Nephron progenitor cell (in vitro differentiated cells): ENCODE results near the gene POLR2H.

Source experiments
- DNase-seq: peaks from one replicate; pipeline ENCODE4 v3.0.0; 2021
- H3K27ac Mint-ChIP-seq: 2 replicates; pipeline ENCODE4 v1.8.0; 2021; ENCODE audit warnings: mild to moderate bottlenecking, moderate library complexity, mixed read lengths
- H3K27me3 Mint-ChIP-seq: 2 replicates; pipeline ENCODE4 v1.8.0; 2021; ENCODE audit warnings: mild to moderate bottlenecking, low read depth, mixed read lengths; ENCODE audit not compliant: poor library complexity
- H3K36me3 Mint-ChIP-seq: 2 replicates; pipeline ENCODE4 v1.8.0; 2021; ENCODE audit warnings: low read depth, mixed read lengths
- H3K4me1 Mint-ChIP-seq: 2 replicates; pipeline ENCODE4 v1.8.0; 2021; ENCODE audit warnings: mixed read lengths
- H3K4me3 Mint-ChIP-seq: 2 replicates; pipeline ENCODE4 v1.8.0; 2021; ENCODE audit warnings: mild to moderate bottlenecking, moderate library complexity, mixed read lengths
- H3K9me3 Mint-ChIP-seq: 2 replicates; pipeline ENCODE4 v1.8.0; 2021; ENCODE audit warnings: mild to moderate bottlenecking, moderate library complexity, mixed read lengths
- TF ChIP-seq, protein P1 (sequence below): fragments of 200-600 bp; sonication (generic); IDR thresholded peaks from 2 replicates; pipeline ENCODE4 v1.5.0; 2021; ENCODE audit warnings: antibody characterized with exemption

POLR2H gene

DNA sequence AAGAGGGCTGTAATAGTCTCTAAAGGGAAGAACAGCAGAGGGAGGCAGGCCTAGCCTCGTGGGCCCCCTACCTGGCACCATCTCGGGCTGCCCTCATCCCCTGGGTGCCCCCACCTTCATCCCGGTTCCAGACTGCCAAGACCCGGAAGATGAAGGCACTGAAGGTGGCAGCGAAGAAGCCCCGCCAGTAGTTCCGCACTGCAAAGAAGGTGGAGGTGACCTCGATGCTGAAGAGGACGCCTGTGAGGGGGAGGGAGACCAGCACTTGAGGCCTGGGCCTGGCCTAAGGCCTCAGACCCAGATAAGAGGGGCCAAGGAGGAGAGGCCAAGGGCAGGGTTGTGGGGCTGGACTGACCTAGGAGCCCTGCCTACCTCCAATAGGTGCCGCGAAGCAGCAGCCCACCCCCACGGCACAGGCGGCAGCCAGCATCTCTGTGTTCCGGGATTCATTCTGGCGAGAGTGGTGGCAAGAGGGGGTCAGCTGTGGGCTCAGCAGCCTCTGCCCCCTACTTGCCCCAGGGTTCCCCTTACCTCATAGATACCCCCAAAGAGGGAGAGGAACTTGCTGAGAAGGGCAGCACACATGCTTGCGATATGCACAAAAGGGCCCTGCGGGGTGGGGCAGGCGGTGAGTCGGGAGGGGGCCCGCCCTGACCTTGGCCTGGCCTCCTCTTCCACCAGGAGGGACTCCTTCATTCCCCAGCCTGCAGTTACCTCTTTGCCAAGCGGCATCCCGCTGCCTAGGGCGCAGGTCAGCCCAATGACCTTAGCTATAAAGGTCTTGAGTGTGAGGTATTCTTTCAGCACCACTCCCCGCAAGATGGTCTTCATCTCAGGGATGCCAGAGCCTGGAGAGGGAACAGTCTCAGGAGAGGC is 4.0 kb upstream of the POLR2H start:
- Mint-ChIP-seq H3K27me3 (peaks cover 8% of the 10 kb centered on the region), H3K27ac (no peak overlapping the region), H3K9me3 (no peaks in the 10 kb centered on the region), H3K36me3 (peaks cover 14% of the 10 kb centered on the region), H3K4me1 (peaks cover 37% of the 10 kb centered on the region), H3K4me3 (no peak overlapping the region)
- TF ChIP-seq, protein P1, sequence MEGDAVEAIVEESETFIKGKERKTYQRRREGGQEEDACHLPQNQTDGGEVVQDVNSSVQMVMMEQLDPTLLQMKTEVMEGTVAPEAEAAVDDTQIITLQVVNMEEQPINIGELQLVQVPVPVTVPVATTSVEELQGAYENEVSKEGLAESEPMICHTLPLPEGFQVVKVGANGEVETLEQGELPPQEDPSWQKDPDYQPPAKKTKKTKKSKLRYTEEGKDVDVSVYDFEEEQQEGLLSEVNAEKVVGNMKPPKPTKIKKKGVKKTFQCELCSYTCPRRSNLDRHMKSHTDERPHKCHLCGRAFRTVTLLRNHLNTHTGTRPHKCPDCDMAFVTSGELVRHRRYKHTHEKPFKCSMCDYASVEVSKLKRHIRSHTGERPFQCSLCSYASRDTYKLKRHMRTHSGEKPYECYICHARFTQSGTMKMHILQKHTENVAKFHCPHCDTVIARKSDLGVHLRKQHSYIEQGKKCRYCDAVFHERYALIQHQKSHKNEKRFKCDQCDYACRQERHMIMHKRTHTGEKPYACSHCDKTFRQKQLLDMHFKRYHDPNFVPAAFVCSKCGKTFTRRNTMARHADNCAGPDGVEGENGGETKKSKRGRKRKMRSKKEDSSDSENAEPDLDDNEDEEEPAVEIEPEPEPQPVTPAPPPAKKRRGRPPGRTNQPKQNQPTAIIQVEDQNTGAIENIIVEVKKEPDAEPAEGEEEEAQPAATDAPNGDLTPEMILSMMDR, result no peak
- no peak for DNase-seq

DNA sequence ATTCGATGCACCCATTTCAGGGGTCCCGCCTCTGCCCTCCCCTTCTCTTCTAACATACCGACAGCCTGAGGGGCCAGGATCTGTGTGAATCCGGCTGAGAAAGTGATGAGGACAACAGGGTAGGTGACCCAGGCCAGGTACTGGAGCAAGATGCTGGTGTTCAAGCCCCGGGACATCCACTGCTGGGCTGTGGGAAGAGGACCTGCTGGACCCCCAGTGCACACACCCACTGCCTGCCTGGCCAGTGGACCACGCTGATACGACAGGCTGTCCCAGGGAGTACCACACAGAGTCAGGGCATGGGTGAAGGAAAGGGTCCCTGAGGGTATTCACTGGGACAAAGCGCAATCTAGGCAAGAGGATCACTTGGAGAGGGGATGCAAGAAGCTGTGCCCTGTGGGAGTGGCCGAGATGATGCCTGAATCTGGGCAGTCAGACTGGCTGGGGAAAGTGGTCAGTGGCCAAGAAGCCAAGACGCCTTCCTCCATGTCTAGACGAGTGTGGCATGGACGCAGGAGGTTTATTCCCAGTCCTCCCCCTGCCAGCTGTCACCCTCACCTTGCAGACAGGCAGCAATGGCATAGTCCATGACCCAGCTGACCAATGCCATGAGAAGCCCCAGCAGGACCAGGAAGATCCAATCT is 3.3 kb upstream of the POLR2H start:
- Mint-ChIP-seq H3K9me3 (no peaks in the 10 kb centered on the region), H3K4me1 (peaks cover 37% of the 10 kb centered on the region), H3K27me3 (peaks cover 8% of the 10 kb centered on the region), H3K4me3 (no peak overlapping the region), H3K36me3 (peaks cover 14% of the 10 kb centered on the region), H3K27ac (no peak overlapping the region)
- no peak for DNase-seq
- TF ChIP-seq, protein P1, result no peak

DNA sequence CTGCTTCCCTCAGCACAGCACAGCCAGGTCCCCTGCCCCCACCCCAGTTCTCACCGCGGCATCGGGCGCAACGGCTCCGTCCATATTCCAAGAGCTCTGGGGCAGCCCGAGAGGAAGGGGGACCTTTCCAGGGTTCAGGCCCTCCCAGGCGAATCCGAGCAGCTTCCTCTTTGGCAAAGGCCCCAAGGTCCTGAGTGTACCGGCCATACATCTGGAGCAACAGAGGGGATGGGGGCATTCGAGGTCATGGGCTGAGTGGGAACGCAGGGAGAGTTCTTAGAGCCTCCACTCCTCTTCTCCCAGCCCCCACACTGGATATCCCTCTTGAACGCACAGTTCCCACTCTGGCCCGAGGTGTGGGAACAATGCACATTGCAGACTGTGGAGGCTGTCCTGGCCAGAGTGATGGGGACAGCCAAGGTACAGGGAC is 2.6 kb upstream of the POLR2H start:
- Mint-ChIP-seq H3K27me3 (peaks cover 8% of the 10 kb centered on the region), H3K36me3 (peaks cover 14% of the 10 kb centered on the region), H3K4me3 (peak overlapping the region; percentile 69), H3K27ac (no peak overlapping the region), H3K4me1 (peaks cover 43% of the 10 kb centered on the region), H3K9me3 (no peaks in the 10 kb centered on the region)
- DNase-seq, result no peak
- TF ChIP-seq, protein P1, result no peak

DNA sequence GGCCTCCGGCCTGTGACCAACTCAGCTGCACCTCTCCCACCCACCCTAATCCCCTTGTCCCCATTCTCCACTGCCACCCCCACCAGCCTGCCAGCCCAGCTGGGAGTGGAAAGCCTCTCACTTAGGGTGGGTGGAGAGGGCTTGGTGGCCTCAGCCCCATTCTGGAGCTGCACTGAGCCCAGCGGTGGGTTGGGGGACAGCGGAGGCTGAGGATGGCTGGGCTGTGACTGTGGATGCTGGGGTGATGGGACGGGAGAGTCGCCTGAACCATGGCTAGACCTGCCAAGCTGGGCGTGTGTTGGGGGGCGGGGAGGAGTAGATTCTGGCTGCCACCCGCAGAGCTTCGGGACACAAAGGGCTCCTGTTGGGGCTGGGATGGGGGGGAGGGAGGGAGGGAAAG is 1.9 kb upstream of the POLR2H start:
- peak overlapping the region; percentile 88 for H3K4me3 Mint-ChIP-seq

DNA sequence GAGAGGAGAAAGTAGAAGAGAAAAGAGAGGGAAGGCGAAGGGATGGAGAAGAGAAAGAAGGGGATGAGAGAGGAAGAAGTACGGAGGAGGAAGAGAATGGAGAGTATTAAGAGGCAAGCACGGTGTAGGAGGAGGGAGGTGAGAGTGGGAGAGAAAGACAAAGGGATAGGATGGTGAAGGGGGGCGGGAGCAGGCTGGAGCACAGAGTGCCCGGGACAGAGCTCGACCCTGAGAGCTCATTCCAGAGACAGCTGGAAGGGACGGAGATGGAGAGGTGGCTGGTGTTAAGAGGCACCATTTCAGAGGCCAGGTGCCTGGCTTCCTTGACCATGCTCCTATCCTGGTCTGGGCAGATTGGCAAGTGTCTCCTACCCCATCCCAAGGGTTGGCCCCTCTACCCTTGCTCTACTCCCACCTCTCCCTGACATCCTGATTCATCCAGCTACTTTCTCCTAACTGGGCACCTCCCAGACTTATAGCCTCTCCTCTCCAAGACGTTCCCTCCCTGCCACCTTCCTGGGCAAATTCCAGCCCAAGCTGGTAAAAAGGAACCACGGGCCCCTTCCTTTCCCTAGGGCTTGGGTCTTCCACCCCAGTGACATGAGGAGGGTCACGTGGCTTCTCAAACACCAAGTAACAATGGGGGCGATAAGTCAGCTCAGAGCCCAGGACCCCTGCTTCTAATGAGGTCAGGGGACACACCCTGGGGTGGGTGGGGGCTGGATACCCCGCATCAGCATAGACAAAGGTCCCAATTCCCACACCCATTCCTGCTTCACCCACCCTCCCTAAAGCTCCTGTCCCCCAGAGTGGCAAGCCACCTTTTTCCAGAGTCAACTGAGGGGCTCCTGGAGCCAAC is 1.2 kb upstream of the POLR2H start:
- peaks cover 8% of the 10 kb centered on the region for H3K27me3 Mint-ChIP-seq
- no peak for DNase-seq

More for the DNA sequence above, 1.9 kb upstream of the POLR2H start:
- no peak for DNase-seq
- peaks cover 17% of the 10 kb centered on the region for H3K36me3 Mint-ChIP-seq
- H3K27me3 Mint-ChIP-seq, result peaks cover 8% of the 10 kb centered on the region
- TF ChIP-seq, protein P1, result no peak
- no peak overlapping the region for H3K27ac Mint-ChIP-seq
- H3K9me3 Mint-ChIP-seq, result no peaks in the 10 kb centered on the region
- H3K4me1 Mint-ChIP-seq, result peaks cover 48% of the 10 kb centered on the region

More for the DNA sequence above, 1.2 kb upstream of the POLR2H start:
- Mint-ChIP-seq H3K9me3 (no peaks in the 10 kb centered on the region), H3K4me3 (peak overlapping the region; percentile 88), H3K4me1 (peaks cover 51% of the 10 kb centered on the region), H3K36me3 (peaks cover 20% of the 10 kb centered on the region), H3K27ac (no peak overlapping the region)
- TF ChIP-seq, protein P1, result no peak
